Activated CD8-positive, alpha-beta T cell treated with anti-CD3 and anti-CD28 coated beads for 36 hours (primary cell): ENCODE results near the gene SLC16A6. TPM values are rescaled to one million over a fixed set of nuclear protein-coding genes. Genes with fewer than 3 reads are reported as not detected.
"Not testable (repeated sequence)": the region's sequence is repeated elsewhere in the genome, so short reads cannot be mapped to it uniquely, and the experiment has no call there.

Experiments
- ATAC-seq: fragments of 200-7000 bp; cut with Tn5 transposase; one replicate; pipeline ENCODE4 v1.10.0; 2021; ENCODE audit warnings: mild to moderate bottlenecking, moderate library complexity
- CTCF ChIA-PET: fragments of 350-600 bp; sonication (Branson Sonifier 250); formaldehyde crosslinking; loops from one replicate; lab custom pipeline; 2021; ENCODE audit warnings: antibody characterized with exemption; lab: Charles Lee
- POLR2A ChIA-PET: fragments of 350-600 bp; sonication (Branson Sonifier 250); formaldehyde crosslinking; loops from one replicate; lab custom pipeline; 2021; ENCODE audit warnings: antibody characterized with exemption; lab: Charles Lee
- DNase-seq: peaks from one replicate; pipeline ENCODE4 v3.0.0-alpha.2; 2020
- H3K27ac Mint-ChIP-seq: one replicate; pipeline ENCODE4 v1.8.0; 2021; ENCODE audit warnings: mild to moderate bottlenecking, mixed read lengths
- H3K27me3 Mint-ChIP-seq: one replicate; pipeline ENCODE4 v1.8.0; 2021; ENCODE audit warnings: mixed read lengths
- H3K36me3 Mint-ChIP-seq: one replicate; pipeline ENCODE4 v1.8.0; 2021; ENCODE audit warnings: low read depth, mixed read lengths
- H3K4me1 Mint-ChIP-seq: one replicate; pipeline ENCODE4 v1.8.0; 2021; ENCODE audit warnings: low read depth, mixed read lengths
- H3K4me3 Mint-ChIP-seq: one replicate; pipeline ENCODE4 v1.8.0; 2021; ENCODE audit warnings: mild to moderate bottlenecking, moderate library complexity, mixed read lengths
- H3K9me3 Mint-ChIP-seq: one replicate; pipeline ENCODE4 v1.8.0; 2021; ENCODE audit warnings: mixed read lengths
- intact Hi-C: fragments of 100-400 bp; cut with micrococcal nuclease; formaldehyde crosslinking; loops from one replicate; pipeline ENCODE4 v1.10.0; 2022
- total RNA-seq, 2 experiments: library from RNA; stranded (reverse); gene quantifications; one replicate each; pipeline ENCODE4 v1.2.3, GENCODE V29; 2021
- TF ChIP-seq, protein P1 (sequence below): fragments of 200-600 bp; IDR thresholded peaks from one replicate; pipeline ENCODE4 v1.8.0; 2022; ENCODE audit warnings: antibody characterized with exemption, mild to moderate bottlenecking

SLC16A6 gene
- total RNA-seq, 2 experiments from 2014 or later = 2.3 to 2.8 TPM

DNA sequence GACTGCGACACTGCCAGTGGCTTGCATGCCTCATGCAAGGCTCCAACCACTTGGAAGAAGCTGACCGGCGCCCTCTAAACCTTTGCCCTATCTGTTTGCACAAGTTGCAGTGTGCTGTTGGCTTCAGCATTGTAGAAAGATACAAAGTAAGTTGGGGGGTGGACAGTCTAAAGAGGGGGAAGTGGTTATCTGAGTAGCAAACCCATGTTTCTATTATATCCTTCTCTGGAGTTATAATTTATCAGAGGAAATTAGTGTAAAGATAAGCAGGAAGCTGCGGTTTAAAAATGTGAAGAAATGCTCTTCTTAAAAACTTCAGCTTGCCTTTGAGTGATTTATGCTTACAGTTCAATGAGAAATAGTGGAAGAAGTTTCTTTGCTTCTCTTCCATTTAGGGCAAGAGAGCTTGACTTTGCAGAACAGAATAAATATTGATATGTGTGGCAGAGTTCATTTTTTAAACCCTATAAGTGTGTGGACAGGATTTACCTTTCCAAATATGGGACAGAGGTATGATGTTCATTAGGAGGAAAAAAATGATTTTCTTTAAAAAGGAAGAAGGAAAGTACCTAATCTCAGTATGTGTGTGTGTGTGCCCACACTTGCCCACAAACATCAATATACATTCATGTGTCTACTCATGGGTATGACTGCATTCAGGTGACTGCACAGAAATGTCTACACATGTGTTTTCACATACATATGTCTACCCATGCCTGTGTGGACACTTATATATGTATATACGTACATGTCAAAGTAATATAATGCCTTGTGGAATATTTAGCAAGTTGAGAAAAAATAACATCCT is 35.0 kb downstream of the SLC16A6 start:
- peak overlapping the region; percentile 95 for H3K27ac Mint-ChIP-seq
- TF ChIP-seq, protein P1, sequence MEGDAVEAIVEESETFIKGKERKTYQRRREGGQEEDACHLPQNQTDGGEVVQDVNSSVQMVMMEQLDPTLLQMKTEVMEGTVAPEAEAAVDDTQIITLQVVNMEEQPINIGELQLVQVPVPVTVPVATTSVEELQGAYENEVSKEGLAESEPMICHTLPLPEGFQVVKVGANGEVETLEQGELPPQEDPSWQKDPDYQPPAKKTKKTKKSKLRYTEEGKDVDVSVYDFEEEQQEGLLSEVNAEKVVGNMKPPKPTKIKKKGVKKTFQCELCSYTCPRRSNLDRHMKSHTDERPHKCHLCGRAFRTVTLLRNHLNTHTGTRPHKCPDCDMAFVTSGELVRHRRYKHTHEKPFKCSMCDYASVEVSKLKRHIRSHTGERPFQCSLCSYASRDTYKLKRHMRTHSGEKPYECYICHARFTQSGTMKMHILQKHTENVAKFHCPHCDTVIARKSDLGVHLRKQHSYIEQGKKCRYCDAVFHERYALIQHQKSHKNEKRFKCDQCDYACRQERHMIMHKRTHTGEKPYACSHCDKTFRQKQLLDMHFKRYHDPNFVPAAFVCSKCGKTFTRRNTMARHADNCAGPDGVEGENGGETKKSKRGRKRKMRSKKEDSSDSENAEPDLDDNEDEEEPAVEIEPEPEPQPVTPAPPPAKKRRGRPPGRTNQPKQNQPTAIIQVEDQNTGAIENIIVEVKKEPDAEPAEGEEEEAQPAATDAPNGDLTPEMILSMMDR = no peak
- peaks cover 86% of the 10 kb centered on the region for H3K4me1 Mint-ChIP-seq
- intact Hi-C loops = no loop called here
- ATAC-seq = peak; percentile 49
- ChIA-PET CTCF (interaction anchor here (0.6 kb wide), 1 partner anchor 205 kb away, joined by 3 read pairs; no protein-coding TSS in a partner anchor), POLR2A (interaction anchor here (1.2 kb wide), 1 partner anchor 8 kb away, joined by 3 read pairs; the partner anchor contains the start of gene AMZ2)
- peaks cover 69% of the 10 kb centered on the region for H3K36me3 Mint-ChIP-seq
- H3K27me3 Mint-ChIP-seq = no peaks in the 10 kb centered on the region
- H3K4me3 Mint-ChIP-seq = no peak overlapping the region
- H3K9me3 Mint-ChIP-seq = no peaks in the 10 kb centered on the region
- DNase-seq = peak; percentile 52

DNA sequence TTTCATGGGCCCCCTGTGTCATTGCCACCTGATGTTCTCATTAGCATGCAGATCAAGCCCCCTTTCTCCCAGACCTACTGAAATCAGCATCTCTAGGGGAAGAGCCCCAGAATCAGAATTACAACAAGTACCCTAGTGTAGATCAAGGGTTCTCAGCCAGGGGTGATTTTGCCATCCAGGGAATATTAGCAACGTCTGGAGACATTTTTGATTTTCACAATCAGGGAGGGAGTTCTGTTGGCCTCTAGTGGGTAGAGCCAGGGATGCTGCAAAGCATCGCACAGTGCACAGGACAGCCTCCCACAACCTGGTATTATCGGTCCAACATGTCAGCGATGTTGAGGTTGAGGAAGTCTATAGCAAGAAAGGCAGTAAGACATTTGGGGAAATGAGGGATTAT is 35.8 kb downstream of the SLC16A6 start:
- Mint-ChIP-seq H3K27me3 (no peaks in the 10 kb centered on the region), H3K9me3 (no peaks in the 10 kb centered on the region), H3K4me3 (no peak overlapping the region), H3K36me3 (peaks cover 73% of the 10 kb centered on the region), H3K4me1 (peaks cover 86% of the 10 kb centered on the region), H3K27ac (peak overlapping the region; percentile 95)
- ChIA-PET CTCF (interaction anchor here (0.6 to 1.1 kb wide), 3 partner anchors 69 to 205 kb away, joined by 3 read pairs; no protein-coding TSS in a partner anchor), POLR2A (interaction anchor here (0.6 to 1.3 kb wide), 3 partner anchors 8 to 204 kb away, joined by 3 to 5 read pairs (median 3); partner anchors contain the start of gene AMZ2)
- DNase-seq (no peak), ATAC-seq (no peak)
- intact Hi-C loops = no loop called here
- TF ChIP-seq, protein P1 = no peak

DNA sequence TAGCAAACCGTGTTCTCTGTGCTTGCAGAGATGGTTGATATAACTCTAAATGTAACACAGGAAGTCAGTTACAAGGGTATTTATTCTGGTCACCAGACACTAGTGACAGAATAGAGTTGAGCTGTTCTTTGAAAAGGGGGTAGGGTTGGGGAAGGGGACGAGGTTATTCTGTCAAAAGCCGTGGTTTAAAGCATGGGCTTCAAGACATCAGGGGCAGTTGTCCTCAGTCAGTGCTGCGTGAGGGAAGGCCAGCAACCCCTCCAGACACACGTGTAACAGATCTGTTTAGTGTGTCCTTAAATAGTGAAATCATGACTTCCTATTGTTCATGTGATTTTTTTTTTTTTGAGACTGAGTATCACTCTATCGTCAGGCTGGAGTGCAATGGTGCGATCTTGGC is 37.5 kb downstream of the SLC16A6 start:
- DNase-seq, H3K9me3 Mint-ChIP-seq, intact Hi-C loops, H3K27me3 Mint-ChIP-seq: not testable (repeated sequence)
- Mint-ChIP-seq H3K36me3 (peaks cover 79% of the 10 kb centered on the region), H3K27ac (peak overlapping the region; percentile 95), H3K4me3 (peak overlapping the region; percentile 28), H3K4me1 (peaks cover 89% of the 10 kb centered on the region)
- ChIA-PET POLR2A (interaction anchor here (0.6 to 1.5 kb wide), 2 partner anchors 48 to 185 kb away, joined by 3 to 4 read pairs; no protein-coding TSS in a partner anchor), CTCF (interaction anchor here (1.1 kb wide), 1 partner anchor 184 kb away, joined by 3 read pairs; no protein-coding TSS in a partner anchor)
- peak; percentile 42 for ATAC-seq

DNA sequence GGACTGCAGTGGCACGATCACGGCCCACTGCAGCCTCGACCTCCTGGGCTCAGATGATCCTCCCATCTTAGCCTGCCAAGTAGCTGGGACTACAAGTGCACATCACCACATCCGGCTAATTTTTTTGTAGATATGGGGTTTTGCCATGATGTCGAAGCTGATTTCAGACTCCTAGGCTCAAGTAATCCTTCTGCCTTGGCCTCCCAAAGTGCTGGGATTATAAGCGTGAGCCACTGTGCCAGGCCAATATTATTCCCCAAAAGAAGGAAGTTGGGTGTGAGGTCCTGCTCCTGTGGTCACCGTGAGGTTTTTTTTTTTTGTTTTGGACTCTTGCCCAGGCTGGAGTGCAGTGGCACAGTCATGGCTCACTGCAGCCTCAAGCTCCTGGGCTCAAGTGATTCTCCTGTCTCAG is 41.6 kb downstream of the SLC16A6 start:
- H3K36me3 Mint-ChIP-seq = peaks cover 52% of the 10 kb centered on the region
- no peaks in the 10 kb centered on the region for H3K27me3 Mint-ChIP-seq
- TF ChIP-seq, protein P1 = no peak
- no peak for ATAC-seq
- intact Hi-C loops = loop anchor here (5.0 kb wide), 2 partner anchors 42 to 67 kb away; no protein-coding TSS in a partner anchor
- CTCF ChIA-PET = interaction anchor here (1.3 to 3.2 kb wide), 13 partner anchors 8 to 213 kb away, joined by 3 to 20 read pairs (median 8); no protein-coding TSS in a partner anchor
- peak overlapping the region; percentile 87 for H3K4me3 Mint-ChIP-seq
- H3K4me1 Mint-ChIP-seq = peaks cover 59% of the 10 kb centered on the region
- H3K27ac Mint-ChIP-seq = peak overlapping the region; percentile 98
- POLR2A ChIA-PET = interaction anchor here (0.6 to 4.4 kb wide), 16 partner anchors 9 to 300 kb away, joined by 3 to 63 read pairs (median 6); partner anchors contain the start of genes ARSG, SLC16A6 and WIPI1
- no peaks in the 10 kb centered on the region for H3K9me3 Mint-ChIP-seq
- DNase-seq = peak; percentile 34

DNA sequence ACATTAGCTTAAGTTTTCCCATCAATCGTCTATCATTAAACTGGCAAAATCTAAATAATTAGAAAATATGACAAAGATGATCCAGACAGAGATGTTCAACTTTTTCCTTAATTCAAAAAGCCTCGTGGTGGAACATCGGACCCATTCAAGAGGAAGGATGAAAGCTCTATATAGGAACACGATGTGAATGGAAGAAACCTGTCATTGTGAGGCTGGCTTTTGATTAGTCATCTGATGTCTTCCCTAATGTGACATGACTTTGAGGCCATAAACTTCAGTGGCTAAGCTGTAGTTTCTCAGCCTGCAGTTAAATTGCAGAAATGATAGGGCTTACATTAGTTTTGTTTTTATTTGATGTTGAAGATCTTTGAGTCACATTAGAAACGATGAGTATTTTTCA is 42.0 kb downstream of the SLC16A6 start:
- ATAC-seq (peak; percentile 12), DNase-seq (peak; percentile 46)
- H3K27me3 Mint-ChIP-seq = no peaks in the 10 kb centered on the region
- H3K4me1 Mint-ChIP-seq = peaks cover 55% of the 10 kb centered on the region
- intact Hi-C loops = loop anchor here (5.0 kb wide), 2 partner anchors 42 to 67 kb away; no protein-coding TSS in a partner anchor
- POLR2A ChIA-PET = interaction anchor here (0.6 to 4.4 kb wide), 18 partner anchors 9 to 299 kb away, joined by 3 to 63 read pairs (median 5); partner anchors contain the start of genes ARSG, SLC16A6 and WIPI1
- H3K27ac Mint-ChIP-seq = peak overlapping the region; percentile 98
- TF ChIP-seq, protein P1 = no peak
- no peaks in the 10 kb centered on the region for H3K9me3 Mint-ChIP-seq
- peaks cover 47% of the 10 kb centered on the region for H3K36me3 Mint-ChIP-seq
- CTCF ChIA-PET = interaction anchor here (1.3 to 3.2 kb wide), 15 partner anchors 8 to 213 kb away, joined by 3 to 20 read pairs (median 8); no protein-coding TSS in a partner anchor
- H3K4me3 Mint-ChIP-seq = peak overlapping the region; percentile 87
